AG10803 (cell line): ENCODE data around the gene EBF3.

Source experiments
- DNase-seq: peaks from one replicate; pipeline ENCODE4 v3.0.0; 2010; ENCODE audit warnings: low read depth
- H3K4me3 ChIP-seq: 2 replicates; pipeline ENCODE4 v1.5.1; 2011; ENCODE audit warnings: mild to moderate bottlenecking, low read length, control low read depth
- TF ChIP-seq, protein P1 (sequence below): conservative IDR thresholded peaks from 2 replicates; pipeline ENCODE4 v1.5.1; 2011; ENCODE audit warnings: mild to moderate bottlenecking, low read length, control low read depth, inconsistent platforms

Gene EBF3

DNA sequence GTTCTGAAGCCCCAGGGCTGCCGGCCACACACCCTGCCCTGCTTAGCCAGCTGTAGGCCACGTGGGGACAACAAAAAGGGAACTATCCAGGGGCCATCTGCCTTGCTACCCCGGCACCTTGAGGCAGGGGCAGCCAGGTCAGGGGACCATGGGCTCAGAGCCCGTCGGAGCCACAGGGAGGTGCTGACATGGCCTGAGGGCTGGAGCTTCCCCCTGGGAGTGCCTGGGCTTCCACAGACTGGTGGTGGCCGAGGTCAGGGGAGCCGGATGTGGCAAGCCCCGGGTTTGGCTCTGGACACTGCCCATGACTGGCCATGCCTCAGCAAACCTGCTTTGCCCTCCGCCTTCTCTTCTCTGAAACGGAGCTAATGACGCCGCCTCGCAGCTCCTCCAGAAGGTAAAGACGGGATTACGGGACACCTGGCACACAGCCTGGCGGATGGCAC, 178.5 kb downstream of the EBF3 start:
- DNase-seq = no peak
- no peak overlapping the region for H3K4me3 ChIP-seq
- TF ChIP-seq, protein P1, sequence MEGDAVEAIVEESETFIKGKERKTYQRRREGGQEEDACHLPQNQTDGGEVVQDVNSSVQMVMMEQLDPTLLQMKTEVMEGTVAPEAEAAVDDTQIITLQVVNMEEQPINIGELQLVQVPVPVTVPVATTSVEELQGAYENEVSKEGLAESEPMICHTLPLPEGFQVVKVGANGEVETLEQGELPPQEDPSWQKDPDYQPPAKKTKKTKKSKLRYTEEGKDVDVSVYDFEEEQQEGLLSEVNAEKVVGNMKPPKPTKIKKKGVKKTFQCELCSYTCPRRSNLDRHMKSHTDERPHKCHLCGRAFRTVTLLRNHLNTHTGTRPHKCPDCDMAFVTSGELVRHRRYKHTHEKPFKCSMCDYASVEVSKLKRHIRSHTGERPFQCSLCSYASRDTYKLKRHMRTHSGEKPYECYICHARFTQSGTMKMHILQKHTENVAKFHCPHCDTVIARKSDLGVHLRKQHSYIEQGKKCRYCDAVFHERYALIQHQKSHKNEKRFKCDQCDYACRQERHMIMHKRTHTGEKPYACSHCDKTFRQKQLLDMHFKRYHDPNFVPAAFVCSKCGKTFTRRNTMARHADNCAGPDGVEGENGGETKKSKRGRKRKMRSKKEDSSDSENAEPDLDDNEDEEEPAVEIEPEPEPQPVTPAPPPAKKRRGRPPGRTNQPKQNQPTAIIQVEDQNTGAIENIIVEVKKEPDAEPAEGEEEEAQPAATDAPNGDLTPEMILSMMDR = no peak
